Mesendoderm (in vitro differentiated cells): ENCODE results near the gene GRK3.

ENCODE experiments used
- DNase-seq: peaks from one replicate; pipeline ENCODE4 v3.0.0; 2013
- H2AK5ac ChIP-seq: 2 replicates; pipeline ENCODE4 v1.6.1; 2013; ENCODE audit warnings: low read length, inconsistent platforms
- H2BK120ac ChIP-seq: 2 replicates; pipeline ENCODE4 v1.6.1; 2013; ENCODE audit warnings: low read depth, mild to moderate bottlenecking, low read length, moderate library complexity, mixed read lengths
- H2BK15ac ChIP-seq: replicated peaks from 2 replicates; pipeline ENCODE4 v1.6.1; 2013; ENCODE audit warnings: low read depth, mild to moderate bottlenecking, moderate library complexity
- H2BK5ac ChIP-seq: 2 replicates; pipeline ENCODE4 v1.6.1; 2013; ENCODE audit warnings: low read length, inconsistent platforms
- H3K18ac ChIP-seq: 2 replicates; pipeline ENCODE4 v1.6.1; 2013; ENCODE audit warnings: mild to moderate bottlenecking, low read length, mixed read lengths
- H3K23ac ChIP-seq: one replicate; pipeline ENCODE4 v1.6.1; 2013; ENCODE audit warnings: low read length
- H3K27ac ChIP-seq: 2 replicates; pipeline ENCODE4 v1.5.1; 2013; ENCODE audit warnings: low read depth, mild to moderate bottlenecking, inconsistent platforms, low read length, moderate library complexity
- H3K27me3 ChIP-seq: 2 replicates; pipeline ENCODE4 v1.6.1; 2013; ENCODE audit warnings: low read length, control low read depth, mild to moderate bottlenecking, inconsistent platforms; ENCODE audit not compliant: insufficient read depth, poor library complexity
- H3K36me3 ChIP-seq: 2 replicates; pipeline ENCODE4 v1.6.1; 2013; ENCODE audit warnings: low read length, inconsistent platforms; ENCODE audit not compliant: control insufficient read depth, insufficient read depth
- H3K4ac ChIP-seq: one replicate; pipeline ENCODE4 v1.6.1; 2013; ENCODE audit warnings: low read depth, mild to moderate bottlenecking, low read length, moderate library complexity
- H3K4me1 ChIP-seq: 2 replicates; pipeline ENCODE4 v1.6.1; 2013; ENCODE audit warnings: low read depth, low read length, inconsistent platforms; ENCODE audit not compliant: control insufficient read depth
- H3K4me2 ChIP-seq: 2 replicates; pipeline ENCODE4 v1.6.1; 2013; ENCODE audit warnings: low read length
- H3K4me3 ChIP-seq: 2 replicates; pipeline ENCODE4 v1.5.1; 2013; ENCODE audit warnings: mild to moderate bottlenecking, low read length
- H3K56ac ChIP-seq: one replicate; pipeline ENCODE4 v1.6.1; 2013; ENCODE audit warnings: low read length
- H3K79me1 ChIP-seq: 2 replicates; pipeline ENCODE4 v1.6.1; 2013; ENCODE audit warnings: low read length, inconsistent platforms
- H3K79me2 ChIP-seq: 2 replicates; pipeline ENCODE4 v1.6.1; 2013; ENCODE audit warnings: mild to moderate bottlenecking, low read length; ENCODE audit not compliant: control insufficient read depth, insufficient read depth
- H3K9ac ChIP-seq: 2 replicates; pipeline ENCODE4 v1.6.1; 2013; ENCODE audit warnings: low read length, inconsistent platforms
- H4K5ac ChIP-seq: one replicate; pipeline ENCODE4 v1.6.1; 2013; ENCODE audit warnings: low read length
- H4K8ac ChIP-seq: one replicate; pipeline ENCODE4 v1.6.1; 2013; ENCODE audit warnings: low read depth, mild to moderate bottlenecking, control low read depth, low read length, moderate library complexity
- WGBS: extraction: QIAGEN DNeasy Blood & Tissue Kit; methylation state at CpG from one replicate; pipeline ENCODE4 v1.1.7; 2013; ENCODE audit warnings: low lambda C conversion rate, missing lambda C conversion rate; ENCODE audit not compliant: insufficient coverage; ENCODE audit errors: extremely low coverage; 5-methylcytosine and 5-hydroxymethylcytosine counted together

The GRK3 gene

GRCh38 chr22:25711491-25711890, 147.0 kb downstream of the GRK3 start:
- no peak for DNase-seq
- H3K27me3 ChIP-seq: no peaks in the 10 kb centered on the region
- no peak overlapping the region for H3K4me2 ChIP-seq
- H4K5ac ChIP-seq: no peak overlapping the region
- H3K23ac ChIP-seq: no peak overlapping the region
- no peaks in the 10 kb centered on the region for H3K79me1 ChIP-seq
- H3K27ac ChIP-seq: no peak overlapping the region
- H3K4me3 ChIP-seq: no peak overlapping the region
- H3K4ac ChIP-seq: no peak overlapping the region
- H2BK15ac ChIP-seq: no peak overlapping the region
- no peak overlapping the region for H2BK5ac ChIP-seq
- no CpG with 5 or more reads among the region's 6 CpGs for WGBS
- no peaks in the 10 kb centered on the region for H3K36me3 ChIP-seq
- H3K4me1 ChIP-seq: no peaks in the 10 kb centered on the region
- no peak overlapping the region for H4K8ac ChIP-seq
- no peak overlapping the region for H3K9ac ChIP-seq
- no peak overlapping the region for H2BK120ac ChIP-seq
- no peak overlapping the region for H3K18ac ChIP-seq
- H3K79me2 ChIP-seq: no peaks in the 10 kb centered on the region
- no peak overlapping the region for H2AK5ac ChIP-seq
- no peak overlapping the region for H3K56ac ChIP-seq

- no peaks in the 10 kb centered on the region for H3K79me2 ChIP-seq
Observed at GRCh38 chr22:25712661-25713400, 148.4 kb downstream of the GRK3 start.

GRCh38 chr22:25714070-25714469, 149.6 kb downstream of the GRK3 start:
- no peak overlapping the region for H2BK15ac ChIP-seq
- no peak overlapping the region for H2BK5ac ChIP-seq
- H3K79me2 ChIP-seq: no peaks in the 10 kb centered on the region
- no peak overlapping the region for H3K4ac ChIP-seq
- H2AK5ac ChIP-seq: no peak overlapping the region
- no peaks in the 10 kb centered on the region for H3K4me1 ChIP-seq
- no peak overlapping the region for H3K23ac ChIP-seq
- DNase-seq: no peak
- H3K4me3 ChIP-seq: no peak overlapping the region
- no peaks in the 10 kb centered on the region for H3K79me1 ChIP-seq
- H4K5ac ChIP-seq: no peak overlapping the region
- no peak overlapping the region for H3K56ac ChIP-seq
- H4K8ac ChIP-seq: no peak overlapping the region
- H3K36me3 ChIP-seq: no peaks in the 10 kb centered on the region
- H2BK120ac ChIP-seq: no peak overlapping the region
- no peaks in the 10 kb centered on the region for H3K27me3 ChIP-seq
- no CpG with 5 or more reads among the region's 7 CpGs for WGBS
- H3K18ac ChIP-seq: no peak overlapping the region
- H3K27ac ChIP-seq: no peak overlapping the region
- H3K9ac ChIP-seq: no peak overlapping the region
- H3K4me2 ChIP-seq: no peak overlapping the region

More at GRCh38 chr22:25712661-25713400, 148.4 kb downstream of the GRK3 start:
- Histone ChIP-seq H3K4ac (no peak overlapping the region), H3K18ac (no peak overlapping the region), H4K8ac (no peak overlapping the region), H4K5ac (no peak overlapping the region), H3K27me3 (no peaks in the 10 kb centered on the region), H2BK15ac (no peak overlapping the region), H3K4me1 (no peaks in the 10 kb centered on the region), H3K79me1 (no peaks in the 10 kb centered on the region), H3K36me3 (no peaks in the 10 kb centered on the region), H3K9ac (no peak overlapping the region), H2BK5ac (no peak overlapping the region), H2AK5ac (no peak overlapping the region), H3K27ac (no peak overlapping the region), H3K23ac (no peak overlapping the region), H3K4me3 (no peak overlapping the region), H3K56ac (no peak overlapping the region), H2BK120ac (no peak overlapping the region), H3K4me2 (no peak overlapping the region)
- WGBS: no CpG with 5 or more reads among the region's 7 CpGs
- DNase-seq: no peak

GRCh38 chr22:25714739-25715138, 150.3 kb downstream of the GRK3 start:
- no peak for DNase-seq
- H4K5ac ChIP-seq: no peak overlapping the region
- no peak overlapping the region for H2BK120ac ChIP-seq
- no peaks in the 10 kb centered on the region for H3K27me3 ChIP-seq
- H3K79me2 ChIP-seq: no peaks in the 10 kb centered on the region
- H2BK5ac ChIP-seq: no peak overlapping the region
- no peak overlapping the region for H3K4me3 ChIP-seq
- H3K9ac ChIP-seq: no peak overlapping the region
- no peak overlapping the region for H4K8ac ChIP-seq
- no peak overlapping the region for H3K56ac ChIP-seq
- H2BK15ac ChIP-seq: no peak overlapping the region
- H3K4me1 ChIP-seq: no peaks in the 10 kb centered on the region
- no peak overlapping the region for H3K18ac ChIP-seq
- no peak overlapping the region for H3K23ac ChIP-seq
- H3K79me1 ChIP-seq: no peaks in the 10 kb centered on the region
- no peak overlapping the region for H3K4me2 ChIP-seq
- H2AK5ac ChIP-seq: no peak overlapping the region
- no peaks in the 10 kb centered on the region for H3K36me3 ChIP-seq
- H3K4ac ChIP-seq: no peak overlapping the region
- no CpG with 5 or more reads among the region's 6 CpGs for WGBS
- H3K27ac ChIP-seq: no peak overlapping the region

- Histone ChIP-seq H3K4ac (no peak overlapping the region), H3K4me1 (no peaks in the 10 kb centered on the region), H3K79me2 (no peaks in the 10 kb centered on the region), H3K27ac (no peak overlapping the region), H3K79me1 (no peaks in the 10 kb centered on the region), H3K18ac (no peak overlapping the region), H3K56ac (no peak overlapping the region), H3K27me3 (no peaks in the 10 kb centered on the region), H2BK5ac (no peak overlapping the region), H2AK5ac (no peak overlapping the region), H3K4me2 (no peak overlapping the region), H3K36me3 (no peaks in the 10 kb centered on the region), H3K4me3 (no peak overlapping the region), H2BK120ac (no peak overlapping the region), H4K5ac (no peak overlapping the region), H3K9ac (no peak overlapping the region), H3K23ac (no peak overlapping the region), H4K8ac (no peak overlapping the region), H2BK15ac (no peak overlapping the region)
- WGBS: no CpG with 5 or more reads among the region's 10 CpGs
- no peak for DNase-seq
Observed at GRCh38 chr22:25716637-25717036, 152.2 kb downstream of the GRK3 start.
